ENCODE data around the gene JPH3. TPM values are rescaled to one million over a fixed set of nuclear protein-coding genes. Genes with fewer than 3 reads are reported as not detected.

The JPH3 gene
- total and polyA plus RNA-seq, 10 of the 15 experiments (the other 5 are each of a cell fraction or from before 2014, with no cell fraction given): 0.05 TPM; not detected in 9

GRCh38 chr16:87701078-87701460 is 98.8 kb downstream of the JPH3 start:
- Histone ChIP-seq H3K4me2 (ENCODE audit: control insufficient read depth, insufficient read depth) (no peak overlapping the region), H3K9ac (ENCODE audit: control insufficient read depth, insufficient read depth, low read length) (no peak overlapping the region), H4K20me1 (ENCODE audit: control insufficient read depth, insufficient read depth) (no peaks in the 10 kb centered on the region), H3K9me3 (replicated peaks; ENCODE audit: control insufficient read depth, insufficient read depth, low read length) (no peaks in the 10 kb centered on the region), H3K36me3 (ENCODE audit: control insufficient read depth in 2 of 2, insufficient read depth in 2 of 2, low read length in 1 of 2) (peaks cover 7 to 14% of the 10 kb centered on the region in 2 experiments; a peak in 3 of 4 replicates), H3K79me2 (ENCODE audit: control insufficient read depth, insufficient read depth, low read length) (no peaks in the 10 kb centered on the region), H3K4me3 (no peak overlapping the region), H3K4me1 (ENCODE audit: control insufficient read depth, insufficient read depth, low read length) (peaks cover 46% of the 10 kb centered on the region), H3K27ac (ENCODE audit: control insufficient read depth, insufficient read depth) (no peak overlapping the region), H2AFZ (ENCODE audit: control insufficient read depth, low read depth, low read length) (no peak overlapping the region), H3K27me3 (replicated peaks in 1 of 2; ENCODE audit: control insufficient read depth in 2 of 2, insufficient read depth in 2 of 2, low read length in 1 of 2) (no peaks in the 10 kb centered on the region)
- no peak for TF ChIP-seq WRNIP1 (IDR thresholded peaks at IDR 0.05; ENCODE audit: borderline replicate concordance, low read depth, low read length)
- TF ChIP-seq, protein P1, sequence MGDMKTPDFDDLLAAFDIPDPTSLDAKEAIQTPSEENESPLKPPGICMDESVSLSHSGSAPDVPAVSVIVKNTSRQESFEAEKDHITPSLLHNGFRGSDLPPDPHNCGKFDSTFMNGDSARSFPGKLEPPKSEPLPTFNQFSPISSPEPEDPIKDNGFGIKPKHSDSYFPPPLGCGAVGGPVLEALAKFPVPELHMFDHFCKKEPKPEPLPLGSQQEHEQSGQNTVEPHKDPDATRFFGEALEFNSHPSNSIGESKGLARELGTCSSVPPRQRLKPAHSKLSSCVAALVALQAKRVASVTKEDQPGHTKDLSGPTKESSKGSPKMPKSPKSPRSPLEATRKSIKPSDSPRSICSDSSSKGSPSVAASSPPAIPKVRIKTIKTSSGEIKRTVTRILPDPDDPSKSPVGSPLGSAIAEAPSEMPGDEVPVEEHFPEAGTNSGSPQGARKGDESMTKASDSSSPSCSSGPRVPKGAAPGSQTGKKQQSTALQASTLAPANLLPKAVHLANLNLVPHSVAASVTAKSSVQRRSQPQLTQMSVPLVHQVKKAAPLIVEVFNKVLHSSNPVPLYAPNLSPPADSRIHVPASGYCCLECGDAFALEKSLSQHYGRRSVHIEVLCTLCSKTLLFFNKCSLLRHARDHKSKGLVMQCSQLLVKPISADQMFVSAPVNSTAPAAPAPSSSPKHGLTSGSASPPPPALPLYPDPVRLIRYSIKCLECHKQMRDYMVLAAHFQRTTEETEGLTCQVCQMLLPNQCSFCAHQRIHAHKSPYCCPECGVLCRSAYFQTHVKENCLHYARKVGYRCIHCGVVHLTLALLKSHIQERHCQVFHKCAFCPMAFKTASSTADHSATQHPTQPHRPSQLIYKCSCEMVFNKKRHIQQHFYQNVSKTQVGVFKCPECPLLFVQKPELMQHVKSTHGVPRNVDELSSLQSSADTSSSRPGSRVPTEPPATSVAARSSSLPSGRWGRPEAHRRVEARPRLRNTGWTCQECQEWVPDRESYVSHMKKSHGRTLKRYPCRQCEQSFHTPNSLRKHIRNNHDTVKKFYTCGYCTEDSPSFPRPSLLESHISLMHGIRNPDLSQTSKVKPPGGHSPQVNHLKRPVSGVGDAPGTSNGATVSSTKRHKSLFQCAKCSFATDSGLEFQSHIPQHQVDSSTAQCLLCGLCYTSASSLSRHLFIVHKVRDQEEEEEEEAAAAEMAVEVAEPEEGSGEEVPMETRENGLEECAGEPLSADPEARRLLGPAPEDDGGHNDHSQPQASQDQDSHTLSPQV (IDR thresholded peaks at IDR 0.05): no peak
- TF ChIP-seq SMC3 (IDR thresholded peaks at IDR 0.05; ENCODE audit: borderline replicate concordance, low read length): no peak
- no peak for TF ChIP-seq RELA (IDR thresholded peaks at IDR 0.05; ENCODE audit: borderline replicate concordance, partially characterized antibody)
- TF ChIP-seq E2F4 (IDR thresholded peaks at IDR 0.05; ENCODE audit: low read depth, low read length): no peak
- TF ChIP-seq ZNF687 (IDR thresholded peaks at IDR 0.05): no peak
- no peak for TF ChIP-seq NBN (IDR thresholded peaks at IDR 0.05)
- no peak for TF ChIP-seq NFYA (IDR thresholded peaks at IDR 0.05; ENCODE audit: borderline replicate concordance, low read depth, low read length)
- in situ Hi-C loops (cut with MboI) (no loop called here), intact Hi-C loops (cut with micrococcal nuclease; ENCODE audit: unreplicated experiment) (loop anchor here (5.0 kb wide), 1 partner anchor 66 kb away; the partner anchor contains the start of gene KLHDC4)
- WGBS (ENCODE audit: insufficient coverage, insufficient replicate concordance, low lambda C conversion rate, missing lambda C conversion rate): 86% methylated on average over 10 of the region's 11 CpGs
- BruUV-seq (replicated peaks): no TSS peak
- ATAC-seq (no peak), DNase-seq (ENCODE audit: low read depth, low spot score) (no peak), FAIRE-seq (no peak)
- POLR2A ChIA-PET: no interaction called here
- CTCF ChIA-PET: interaction anchor here (1.2 kb wide), 1 partner anchor 69 kb away, joined by 6 read pairs; no protein-coding TSS in a partner anchor
- SMC1A ChIA-PET (ENCODE audit: uncharacterized antibody, unreplicated experiment): no interaction called here
- RAD21 ChIA-PET (ENCODE audit: unreplicated experiment): no interaction called here

Measured in GM12878 (cell line).